SK-N-SH treated with all-trans-retinoic acid at 6 μM for 48 hours (cell line): ENCODE measurements around the gene PDSS1.

Source experiments
- ATAC-seq: fragments of 200-7000 bp; cut with Tn5 transposase; 3 replicates; pipeline ENCODE4 v1.9.1; 2020; ENCODE audit warnings: mild to moderate bottlenecking, moderate library complexity
- ARNTL ChIP-seq: fragments of 450-650 bp; formaldehyde crosslinking; IDR thresholded peaks from 2 replicates; pipeline ENCODE4 v1.5.0; 2020; ENCODE audit warnings: low read depth, mild to moderate bottlenecking, moderate library complexity, borderline replicate concordance
- BACH2 ChIP-seq: fragments of 250-450 bp; sonication (Bioruptor Pico); IDR thresholded peaks from 2 replicates; pipeline ENCODE4 v1.9.0; 2021; ENCODE audit warnings: mild to moderate bottlenecking, borderline replicate concordance
- CSDC2 ChIP-seq: fragments of 250-450 bp; sonication (Bioruptor Pico); IDR thresholded peaks from 2 replicates; pipeline ENCODE4 v1.5.0; 2020; ENCODE audit warnings: mild to moderate bottlenecking, moderate library complexity
- CSRNP3 ChIP-seq: fragments of 250-450 bp; sonication (Bioruptor Pico); IDR thresholded peaks from 2 replicates; pipeline ENCODE4 v1.5.1; 2021; ENCODE audit warnings: mild to moderate bottlenecking, moderate library complexity
- ESRRG ChIP-seq: fragments of 250-450 bp; sonication (Bioruptor Pico); IDR thresholded peaks from 2 replicates; pipeline ENCODE4 v1.6.1; 2021; ENCODE audit warnings: mild to moderate bottlenecking
- GLIS3 ChIP-seq: fragments of 250-450 bp; sonication (Bioruptor Pico); IDR thresholded peaks from 2 replicates; pipeline ENCODE4 v1.5.0; 2020; ENCODE audit warnings: mild to moderate bottlenecking, moderate library complexity
- ISL1 ChIP-seq: fragments of 250-450 bp; sonication (Bioruptor Pico); IDR thresholded peaks from 2 replicates; pipeline ENCODE4 v2.1.2; 2022; ENCODE audit warnings: mild to moderate bottlenecking, moderate library complexity
- OSR1 ChIP-seq: fragments of 250-450 bp; sonication (Bioruptor Pico); IDR thresholded peaks from 2 replicates; pipeline ENCODE4 v1.8.0; 2022; ENCODE audit warnings: moderate library complexity, mild to moderate bottlenecking, inconsistent platforms
- PPARA ChIP-seq: fragments of 250-450 bp; sonication (Bioruptor Pico); IDR thresholded peaks from 2 replicates; pipeline ENCODE4 v1.5.0; 2020; ENCODE audit warnings: mild to moderate bottlenecking, borderline replicate concordance
- RARB ChIP-seq: fragments of 250-450 bp; sonication (Bioruptor Pico); IDR thresholded peaks from 2 replicates; pipeline ENCODE4 v1.8.0; 2021; ENCODE audit warnings: mild to moderate bottlenecking, moderate library complexity
- SNAI2 ChIP-seq: fragments of 250-450 bp; sonication (Bioruptor Pico); IDR thresholded peaks from 2 replicates; pipeline ENCODE4 v1.5.0; 2020; ENCODE audit warnings: mild to moderate bottlenecking, moderate library complexity
- TCF4 ChIP-seq: fragments of 250-450 bp; sonication (Bioruptor Pico); IDR thresholded peaks from 2 replicates; pipeline ENCODE4 v1.8.0; 2021; ENCODE audit warnings: mild to moderate bottlenecking, moderate library complexity, borderline replicate concordance
- TOX ChIP-seq: fragments of 250-450 bp; sonication (Bioruptor Pico); IDR thresholded peaks from 2 replicates; pipeline ENCODE4 v1.8.0; 2021; ENCODE audit warnings: mild to moderate bottlenecking, moderate library complexity, borderline replicate concordance
- ZC3H10 ChIP-seq: fragments of 250-450 bp; sonication (Bioruptor Pico); IDR thresholded peaks from 2 replicates; pipeline ENCODE4 v1.5.1; 2021; ENCODE audit warnings: mild to moderate bottlenecking, moderate library complexity
- ZFP3 ChIP-seq: fragments of 250-450 bp; sonication (Bioruptor Pico); IDR thresholded peaks from 2 replicates; pipeline ENCODE4 v1.5.0; 2020; ENCODE audit warnings: mild to moderate bottlenecking, moderate library complexity
- ZFP30 ChIP-seq: fragments of 450-650 bp; formaldehyde crosslinking; IDR thresholded peaks from 2 replicates; pipeline ENCODE4 v1.5.0; 2022; ENCODE audit warnings: mild to moderate bottlenecking, moderate library complexity
- ZNF565 ChIP-seq: fragments of 450-650 bp; formaldehyde crosslinking; conservative IDR thresholded peaks from 2 replicates; pipeline ENCODE4 v1.5.0; 2020; ENCODE audit warnings: low read depth, mild to moderate bottlenecking, moderate library complexity
- ZNF70 ChIP-seq: fragments of 450-650 bp; formaldehyde crosslinking; IDR thresholded peaks from 2 replicates; pipeline ENCODE4 v1.5.0; 2020; ENCODE audit warnings: mild to moderate bottlenecking, moderate library complexity
- ZNF8 ChIP-seq: fragments of 450-650 bp; formaldehyde crosslinking; IDR thresholded peaks from 2 replicates; pipeline ENCODE4 v1.5.0; 2020; ENCODE audit warnings: mild to moderate bottlenecking, moderate library complexity
- TF ChIP-seq, protein P1 (sequence below): fragments of 250-450 bp; sonication (Bioruptor Pico); IDR thresholded peaks from 2 replicates; pipeline ENCODE4 v1.8.0; 2021; ENCODE audit warnings: low read depth, mild to moderate bottlenecking, moderate library complexity, borderline replicate concordance
- TF ChIP-seq, protein P2 (sequence below): fragments of 250-450 bp; sonication (Bioruptor Pico); IDR thresholded peaks from 2 replicates; pipeline ENCODE4 v1.5.0; 2020; ENCODE audit warnings: mild to moderate bottlenecking, moderate library complexity
- TF ChIP-seq, protein P3 (sequence below): fragments of 250-450 bp; sonication (Bioruptor Pico); IDR thresholded peaks from 2 replicates; pipeline ENCODE4 v1.5.1; 2020; ENCODE audit warnings: low read depth, mild to moderate bottlenecking, moderate library complexity

Gene PDSS1

GRCh38 chr10:26679588-26679987, 17.9 kb upstream of the PDSS1 start:
- no peak for ATAC-seq
- TF ChIP-seq BACH2 (CRISPR knock-in tag) (no peak), OSR1 (CRISPR knock-in tag) (no peak), ZFP30 (CRISPR knock-in tag) (no peak), ESRRG (CRISPR knock-in tag) (no peak), CSDC2 (CRISPR knock-in tag) (no peak), ISL1 (no peak), GLIS3 (no peak)
- TF ChIP-seq, protein P1, sequence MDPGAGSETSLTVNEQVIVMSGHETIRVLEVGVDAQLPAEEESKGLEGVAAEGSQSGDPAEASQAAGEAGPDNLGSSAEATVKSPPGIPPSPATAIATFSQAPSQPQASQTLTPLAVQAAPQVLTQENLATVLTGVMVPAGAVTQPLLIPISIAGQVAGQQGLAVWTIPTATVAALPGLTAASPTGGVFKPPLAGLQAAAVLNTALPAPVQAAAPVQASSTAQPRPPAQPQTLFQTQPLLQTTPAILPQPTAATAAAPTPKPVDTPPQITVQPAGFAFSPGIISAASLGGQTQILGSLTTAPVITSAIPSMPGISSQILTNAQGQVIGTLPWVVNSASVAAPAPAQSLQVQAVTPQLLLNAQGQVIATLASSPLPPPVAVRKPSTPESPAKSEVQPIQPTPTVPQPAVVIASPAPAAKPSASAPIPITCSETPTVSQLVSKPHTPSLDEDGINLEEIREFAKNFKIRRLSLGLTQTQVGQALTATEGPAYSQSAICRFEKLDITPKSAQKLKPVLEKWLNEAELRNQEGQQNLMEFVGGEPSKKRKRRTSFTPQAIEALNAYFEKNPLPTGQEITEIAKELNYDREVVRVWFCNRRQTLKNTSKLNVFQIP (CRISPR knock-in tag): no peak

DNA sequence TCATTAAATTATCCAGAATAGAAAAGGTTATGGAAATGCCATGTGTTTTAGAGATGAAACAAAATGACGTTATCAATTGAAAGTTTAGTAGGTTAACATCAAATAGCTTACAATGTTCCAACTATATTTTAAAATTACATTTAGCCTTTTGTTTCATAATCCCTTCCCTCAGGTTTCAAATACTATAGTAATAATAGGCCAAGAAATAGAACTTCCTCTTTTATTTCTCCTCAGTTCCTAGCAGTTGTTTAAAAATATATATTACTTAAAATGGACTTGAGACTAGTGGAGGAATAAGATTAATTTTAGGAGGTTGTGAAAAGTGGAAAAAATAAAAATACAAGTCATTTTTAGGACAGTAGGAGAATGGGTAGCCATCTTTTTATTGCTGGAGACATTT, 16.4 kb upstream of the PDSS1 start:
- ATAC-seq: no peak
- TF ChIP-seq ESRRG (CRISPR knock-in tag) (no peak), PPARA (CRISPR knock-in tag) (no peak), BACH2 (CRISPR knock-in tag) (no peak), TCF4 (CRISPR knock-in tag) (no peak), CSRNP3 (CRISPR knock-in tag) (no peak), ZFP30 (CRISPR knock-in tag) (no peak), ZFP3 (CRISPR knock-in tag) (no peak), GLIS3 (no peak), OSR1 (CRISPR knock-in tag) (no peak), SNAI2 (CRISPR knock-in tag) (no peak), ZNF70 (CRISPR knock-in tag) (no peak), TOX (no peak), ISL1 (no peak), ARNTL (CRISPR knock-in tag) (no peak), RARB (no peak), ZC3H10 (CRISPR knock-in tag) (no peak), CSDC2 (CRISPR knock-in tag) (no peak)
- TF ChIP-seq, protein P2, sequence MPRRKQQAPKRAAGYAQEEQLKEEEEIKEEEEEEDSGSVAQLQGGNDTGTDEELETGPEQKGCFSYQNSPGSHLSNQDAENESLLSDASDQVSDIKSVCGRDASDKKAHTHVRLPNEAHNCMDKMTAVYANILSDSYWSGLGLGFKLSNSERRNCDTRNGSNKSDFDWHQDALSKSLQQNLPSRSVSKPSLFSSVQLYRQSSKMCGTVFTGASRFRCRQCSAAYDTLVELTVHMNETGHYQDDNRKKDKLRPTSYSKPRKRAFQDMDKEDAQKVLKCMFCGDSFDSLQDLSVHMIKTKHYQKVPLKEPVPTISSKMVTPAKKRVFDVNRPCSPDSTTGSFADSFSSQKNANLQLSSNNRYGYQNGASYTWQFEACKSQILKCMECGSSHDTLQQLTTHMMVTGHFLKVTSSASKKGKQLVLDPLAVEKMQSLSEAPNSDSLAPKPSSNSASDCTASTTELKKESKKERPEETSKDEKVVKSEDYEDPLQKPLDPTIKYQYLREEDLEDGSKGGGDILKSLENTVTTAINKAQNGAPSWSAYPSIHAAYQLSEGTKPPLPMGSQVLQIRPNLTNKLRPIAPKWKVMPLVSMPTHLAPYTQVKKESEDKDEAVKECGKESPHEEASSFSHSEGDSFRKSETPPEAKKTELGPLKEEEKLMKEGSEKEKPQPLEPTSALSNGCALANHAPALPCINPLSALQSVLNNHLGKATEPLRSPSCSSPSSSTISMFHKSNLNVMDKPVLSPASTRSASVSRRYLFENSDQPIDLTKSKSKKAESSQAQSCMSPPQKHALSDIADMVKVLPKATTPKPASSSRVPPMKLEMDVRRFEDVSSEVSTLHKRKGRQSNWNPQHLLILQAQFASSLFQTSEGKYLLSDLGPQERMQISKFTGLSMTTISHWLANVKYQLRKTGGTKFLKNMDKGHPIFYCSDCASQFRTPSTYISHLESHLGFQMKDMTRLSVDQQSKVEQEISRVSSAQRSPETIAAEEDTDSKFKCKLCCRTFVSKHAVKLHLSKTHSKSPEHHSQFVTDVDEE (CRISPR knock-in tag): no peak
- TF ChIP-seq, protein P3, sequence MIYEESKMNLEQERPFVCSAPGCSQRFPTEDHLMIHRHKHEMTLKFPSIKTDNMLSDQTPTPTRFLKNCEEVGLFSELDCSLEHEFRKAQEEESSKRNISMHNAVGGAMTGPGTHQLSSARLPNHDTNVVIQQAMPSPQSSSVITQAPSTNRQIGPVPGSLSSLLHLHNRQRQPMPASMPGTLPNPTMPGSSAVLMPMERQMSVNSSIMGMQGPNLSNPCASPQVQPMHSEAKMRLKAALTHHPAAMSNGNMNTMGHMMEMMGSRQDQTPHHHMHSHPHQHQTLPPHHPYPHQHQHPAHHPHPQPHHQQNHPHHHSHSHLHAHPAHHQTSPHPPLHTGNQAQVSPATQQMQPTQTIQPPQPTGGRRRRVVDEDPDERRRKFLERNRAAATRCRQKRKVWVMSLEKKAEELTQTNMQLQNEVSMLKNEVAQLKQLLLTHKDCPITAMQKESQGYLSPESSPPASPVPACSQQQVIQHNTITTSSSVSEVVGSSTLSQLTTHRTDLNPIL: no peak
- TF ChIP-seq, protein P1 (CRISPR knock-in tag): no peak

DNA sequence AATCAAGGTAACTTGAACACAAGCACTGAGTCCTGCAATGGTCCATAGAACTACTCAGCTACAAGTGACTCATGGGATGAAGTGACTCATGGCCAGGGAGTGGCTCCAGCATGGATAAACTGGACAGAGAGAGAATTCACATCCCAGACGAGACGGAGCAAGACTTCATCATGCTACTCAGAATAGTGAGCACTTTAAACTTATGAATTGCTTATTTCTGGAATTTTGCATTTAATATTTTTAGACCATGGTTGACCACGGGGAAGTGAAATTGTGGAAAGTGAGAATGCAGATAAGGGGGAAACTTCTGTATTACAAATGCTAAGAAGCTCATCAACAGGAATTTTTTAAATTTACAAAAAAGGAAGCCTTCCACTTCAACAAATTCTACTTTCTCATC, 15.5 kb upstream of the PDSS1 start:
- ATAC-seq: peak; percentile 91

DNA sequence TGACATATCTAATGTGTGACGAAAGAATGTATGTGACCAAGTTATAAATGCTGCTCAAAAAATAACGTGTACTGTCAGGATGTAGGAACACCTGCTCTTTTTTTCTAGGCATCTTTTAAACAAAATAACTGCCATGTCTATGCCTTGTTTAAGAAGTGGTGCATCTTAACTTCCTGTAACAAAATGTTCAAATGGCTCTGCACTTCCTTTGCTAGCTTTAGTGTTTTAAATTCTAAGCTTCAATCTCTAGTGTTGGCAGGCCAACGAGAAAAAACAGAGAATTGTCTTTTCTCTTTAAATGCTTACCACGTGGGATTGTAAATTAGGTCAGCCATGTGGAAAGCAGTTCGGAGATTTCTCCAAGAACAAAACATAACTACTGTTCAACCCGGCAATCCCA, 14.6 kb upstream of the PDSS1 start:
- no peak for ATAC-seq
- TF ChIP-seq SNAI2 (CRISPR knock-in tag) (no peak), TOX (no peak), ISL1 (no peak), ZC3H10 (CRISPR knock-in tag) (no peak), ZNF8 (CRISPR knock-in tag) (no peak), OSR1 (CRISPR knock-in tag) (no peak), ZNF565 (CRISPR knock-in tag) (no peak), CSDC2 (CRISPR knock-in tag) (no peak), CSRNP3 (CRISPR knock-in tag) (no peak), ZNF70 (CRISPR knock-in tag) (no peak), ARNTL (CRISPR knock-in tag) (no peak), RARB (no peak), PPARA (CRISPR knock-in tag) (no peak), ZFP30 (CRISPR knock-in tag) (no peak)
- TF ChIP-seq, protein P3: no peak
- TF ChIP-seq, protein P1 (CRISPR knock-in tag): no peak
